ENCODE data around the gene FXYD7.

The FXYD7 gene

GRCh38 chr19:35109395-35110112, 33.5 kb upstream of the FXYD7 start:
- no peak for DNase-seq (ENCODE audit: low read depth in 2 of 3, low spot score in 2 of 3)

- DNase-seq (ENCODE audit: low read depth in 2 of 3, low spot score in 2 of 3), result no peak
These were observed 32.1 kb upstream of the FXYD7 start for GRCh38 chr19:35110974-35111373.

- no peak for DNase-seq (ENCODE audit: low read depth in 2 of 3, low spot score in 2 of 3)
These were observed 29.9 kb upstream of the FXYD7 start for GRCh38 chr19:35112995-35113688.

GRCh38 chr19:35114353-35115176, 28.5 kb upstream of the FXYD7 start:
- DNase-seq (ENCODE audit: low read depth in 2 of 3, low spot score in 2 of 3), result peak in 2 of 3 experiments; percentile 62 to 76

GRCh38 chr19:35115177-35115951, 27.7 kb upstream of the FXYD7 start, which contains the start of gene FXYD3:
FXYD3 (plus strand) TSS chr19:35115823; CDS start chr19:35119377, 3,554 bp downstream.
- no peak for DNase-seq (ENCODE audit: low read depth in 2 of 3, low spot score in 2 of 3)

- DNase-seq (ENCODE audit: low read depth in 2 of 3, low spot score in 2 of 3), result no peak
These were observed 26.8 kb upstream of the FXYD7 start for GRCh38 chr19:35116072-35116801.

- no peak for DNase-seq (ENCODE audit: low read depth in 2 of 3, low spot score in 2 of 3)
These were observed 25.9 kb upstream of the FXYD7 start for GRCh38 chr19:35117116-35117515.

GRCh38 chr19:35117799-35118198, 25.3 kb upstream of the FXYD7 start:
- DNase-seq (ENCODE audit: low read depth in 2 of 3, low spot score in 2 of 3), result no peak

GRCh38 chr19:35118268-35119020, 24.6 kb upstream of the FXYD7 start:
- DNase-seq (ENCODE audit: low read depth in 2 of 3, low spot score in 2 of 3), result no peak

- no peak for DNase-seq (ENCODE audit: low read depth in 2 of 3, low spot score in 2 of 3)
These were observed 24.0 kb upstream of the FXYD7 start for GRCh38 chr19:35119091-35119490.

GRCh38 chr19:35119578-35120155, 23.4 kb upstream of the FXYD7 start:
- no peak for DNase-seq (ENCODE audit: low read depth in 2 of 3, low spot score in 2 of 3)

GRCh38 chr19:35120492-35120891, 22.6 kb upstream of the FXYD7 start:
- DNase-seq (ENCODE audit: low read depth in 2 of 3, low spot score in 2 of 3), result no peak

GRCh38 chr19:35120898-35121297, 22.2 kb upstream of the FXYD7 start:
- no peak for DNase-seq (ENCODE audit: low read depth in 2 of 3, low spot score in 2 of 3)

GRCh38 chr19:35122687-35123551, 20.1 kb upstream of the FXYD7 start:
- DNase-seq (ENCODE audit: low read depth in 2 of 3, low spot score in 2 of 3), result no peak

GRCh38 chr19:35123573-35123972, 19.5 kb upstream of the FXYD7 start:
- no peak for DNase-seq (ENCODE audit: low read depth in 2 of 3, low spot score in 2 of 3)

GRCh38 chr19:35124098-35125060, 18.7 kb upstream of the FXYD7 start:
- peak; percentile 63 to 72 (median 71) for DNase-seq (ENCODE audit: low read depth in 2 of 3, low spot score in 2 of 3)

GRCh38 chr19:35125270-35125717, 17.8 kb upstream of the FXYD7 start:
- DNase-seq (ENCODE audit: low read depth in 2 of 3, low spot score in 2 of 3), result no peak
